Measurements from ENCODE around the gene CRLF2.
"Not testable (repeated sequence)": the region's sequence is repeated elsewhere in the genome, so short reads cannot be mapped to it uniquely, and the experiment has no call there.

DNA sequence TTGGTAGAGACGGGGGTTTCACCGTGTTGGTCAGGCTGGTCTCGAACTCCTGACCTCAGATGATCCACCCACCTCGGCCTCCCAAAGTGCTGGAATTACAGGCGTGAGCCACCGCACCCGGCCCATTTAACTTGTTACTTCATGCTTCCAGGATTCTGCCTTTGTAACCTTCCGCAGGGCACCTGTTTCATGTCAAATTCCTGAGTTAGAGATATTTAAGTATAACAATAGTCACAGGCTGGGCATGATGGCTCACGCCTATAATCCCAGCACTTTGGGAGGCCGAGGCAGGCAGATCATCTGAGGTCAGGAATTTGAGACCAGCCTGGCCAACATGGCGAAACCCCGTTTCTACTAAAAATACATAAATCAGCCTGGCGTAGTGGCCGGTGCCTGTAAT, 30.8 kb downstream of the CRLF2 start:
- TF ChIP-seq, protein P1, sequence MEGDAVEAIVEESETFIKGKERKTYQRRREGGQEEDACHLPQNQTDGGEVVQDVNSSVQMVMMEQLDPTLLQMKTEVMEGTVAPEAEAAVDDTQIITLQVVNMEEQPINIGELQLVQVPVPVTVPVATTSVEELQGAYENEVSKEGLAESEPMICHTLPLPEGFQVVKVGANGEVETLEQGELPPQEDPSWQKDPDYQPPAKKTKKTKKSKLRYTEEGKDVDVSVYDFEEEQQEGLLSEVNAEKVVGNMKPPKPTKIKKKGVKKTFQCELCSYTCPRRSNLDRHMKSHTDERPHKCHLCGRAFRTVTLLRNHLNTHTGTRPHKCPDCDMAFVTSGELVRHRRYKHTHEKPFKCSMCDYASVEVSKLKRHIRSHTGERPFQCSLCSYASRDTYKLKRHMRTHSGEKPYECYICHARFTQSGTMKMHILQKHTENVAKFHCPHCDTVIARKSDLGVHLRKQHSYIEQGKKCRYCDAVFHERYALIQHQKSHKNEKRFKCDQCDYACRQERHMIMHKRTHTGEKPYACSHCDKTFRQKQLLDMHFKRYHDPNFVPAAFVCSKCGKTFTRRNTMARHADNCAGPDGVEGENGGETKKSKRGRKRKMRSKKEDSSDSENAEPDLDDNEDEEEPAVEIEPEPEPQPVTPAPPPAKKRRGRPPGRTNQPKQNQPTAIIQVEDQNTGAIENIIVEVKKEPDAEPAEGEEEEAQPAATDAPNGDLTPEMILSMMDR (IDR thresholded peaks at IDR 0.05) = not testable (repeated sequence)
- not testable (repeated sequence) for TF ChIP-seq POLR2A (IDR thresholded peaks at IDR 0.05)
